AG04449 (cell line): ENCODE results near the gene CFAP92.

Experiments used
- CTCF ChIA-PET: fragments of 350-600 bp; formaldehyde crosslinking; extraction: SDS; loops from one replicate; lab custom pipeline; 2021; ENCODE audit warnings: antibody characterized with exemption; lab: Yijun Ruan, JAX
- POLR2A ChIA-PET: fragments of 400-600, 350-600 bp; formaldehyde crosslinking; extraction: SDS; loops from one replicate; lab custom pipeline; 2020; ENCODE audit warnings: antibody characterized with exemption, inconsistent platforms; lab: Yijun Ruan, JAX
- DNase-seq: peaks from one replicate; pipeline ENCODE4 v3.0.0-alpha.2; 2010; ENCODE audit warnings: low read depth, low spot score
- H3K4me3 ChIP-seq: 2 replicates; pipeline ENCODE4 v1.5.1; 2011; ENCODE audit warnings: low read depth, mild to moderate bottlenecking, control low read depth, low read length
- TF ChIP-seq, protein P1 (sequence below): IDR thresholded peaks from one replicate; pipeline ENCODE4 v1.5.1; 2011; ENCODE audit warnings: mild to moderate bottlenecking, moderate library complexity, low read length, control low read depth, inconsistent platforms; ENCODE audit not compliant: insufficient read depth; ENCODE audit errors: missing control alignments

The CFAP92 gene

DNA sequence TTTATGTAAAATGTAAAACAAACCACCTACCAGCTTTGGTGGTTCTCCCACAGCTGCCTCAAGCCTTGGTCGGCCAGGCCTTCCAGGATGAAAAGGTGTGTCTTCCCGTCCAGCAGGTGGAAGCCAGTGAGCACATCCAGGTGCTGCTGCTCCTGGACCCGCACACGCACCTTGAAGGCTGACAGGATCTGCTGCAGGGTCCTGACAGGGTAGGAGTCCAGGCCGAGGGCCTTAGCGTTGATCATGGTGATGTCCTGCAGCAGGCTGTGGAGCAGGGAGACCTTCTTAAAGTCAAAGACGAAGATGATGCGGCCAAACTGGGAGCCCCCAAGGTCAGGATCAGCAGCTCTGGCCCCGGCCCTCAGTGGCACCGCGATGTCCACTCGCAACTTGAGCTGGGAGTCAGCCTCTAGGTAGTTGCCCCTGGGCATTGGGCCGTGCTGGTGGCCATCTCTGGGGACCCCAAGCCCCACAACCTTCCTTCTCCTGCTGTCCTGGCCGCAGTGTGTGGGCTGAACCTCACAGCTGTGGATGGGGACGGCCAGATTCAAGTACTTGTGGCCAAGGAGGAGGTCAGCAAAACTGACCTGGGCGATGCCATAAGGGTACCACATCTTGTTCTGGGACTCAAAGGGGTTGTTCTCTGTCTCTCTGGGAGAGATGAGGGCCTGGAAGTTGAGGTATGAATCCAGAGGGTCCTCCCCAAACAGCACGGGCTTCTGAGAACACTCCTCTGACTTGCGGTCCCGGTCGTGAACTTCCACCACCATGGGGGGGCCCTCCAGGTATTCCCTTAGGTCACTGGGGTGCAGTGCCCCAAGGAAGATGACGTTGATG is 48.6 kb downstream of the CFAP92 start:
- DNase-seq: no peak
- ChIA-PET CTCF (no interaction called here), POLR2A (no interaction called here)
- H3K4me3 ChIP-seq: no peak overlapping the region
- TF ChIP-seq, protein P1, sequence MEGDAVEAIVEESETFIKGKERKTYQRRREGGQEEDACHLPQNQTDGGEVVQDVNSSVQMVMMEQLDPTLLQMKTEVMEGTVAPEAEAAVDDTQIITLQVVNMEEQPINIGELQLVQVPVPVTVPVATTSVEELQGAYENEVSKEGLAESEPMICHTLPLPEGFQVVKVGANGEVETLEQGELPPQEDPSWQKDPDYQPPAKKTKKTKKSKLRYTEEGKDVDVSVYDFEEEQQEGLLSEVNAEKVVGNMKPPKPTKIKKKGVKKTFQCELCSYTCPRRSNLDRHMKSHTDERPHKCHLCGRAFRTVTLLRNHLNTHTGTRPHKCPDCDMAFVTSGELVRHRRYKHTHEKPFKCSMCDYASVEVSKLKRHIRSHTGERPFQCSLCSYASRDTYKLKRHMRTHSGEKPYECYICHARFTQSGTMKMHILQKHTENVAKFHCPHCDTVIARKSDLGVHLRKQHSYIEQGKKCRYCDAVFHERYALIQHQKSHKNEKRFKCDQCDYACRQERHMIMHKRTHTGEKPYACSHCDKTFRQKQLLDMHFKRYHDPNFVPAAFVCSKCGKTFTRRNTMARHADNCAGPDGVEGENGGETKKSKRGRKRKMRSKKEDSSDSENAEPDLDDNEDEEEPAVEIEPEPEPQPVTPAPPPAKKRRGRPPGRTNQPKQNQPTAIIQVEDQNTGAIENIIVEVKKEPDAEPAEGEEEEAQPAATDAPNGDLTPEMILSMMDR: no peak

DNA sequence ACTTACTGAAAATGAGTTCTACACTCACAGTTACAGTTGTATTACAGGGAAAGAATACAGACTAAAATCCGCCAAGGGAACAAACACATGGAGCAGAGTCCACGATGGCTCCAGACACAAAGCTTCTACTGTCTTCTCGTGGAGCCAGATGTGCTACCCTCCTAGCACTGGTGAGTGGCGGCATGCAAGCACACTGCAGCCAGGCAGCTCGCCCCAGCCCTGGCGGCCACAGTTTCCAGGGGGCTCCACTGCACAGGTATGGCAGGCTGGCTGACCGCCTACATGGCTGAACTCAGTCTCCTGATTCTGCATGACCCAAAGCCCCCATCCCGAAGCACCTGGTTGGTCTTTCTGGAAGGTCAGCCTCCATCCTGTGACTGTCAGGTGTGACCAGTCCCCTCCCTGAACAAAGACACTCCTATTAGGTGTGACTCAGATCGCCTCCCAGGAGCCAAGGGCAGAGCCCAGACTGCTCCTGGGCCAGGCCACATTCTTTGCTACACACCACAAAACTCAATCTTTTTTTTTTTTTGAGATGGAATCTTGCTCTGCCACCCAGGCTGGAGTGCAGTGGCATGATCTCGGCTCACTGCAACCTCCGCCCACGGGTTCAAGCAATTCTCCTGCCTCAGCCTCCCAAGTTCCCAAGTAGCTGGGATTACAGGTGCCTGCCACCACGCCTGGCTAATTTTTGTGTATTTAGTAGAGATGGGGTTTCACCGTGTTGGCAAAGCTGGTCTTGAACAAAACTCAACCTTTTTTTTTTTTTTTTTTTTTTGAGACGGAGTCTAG is 51.5 kb downstream of the CFAP92 start:
- CTCF ChIA-PET: interaction anchor here (0.6 kb wide), 1 partner anchor 28 kb away, joined by 3 read pairs; no protein-coding TSS in a partner anchor
- POLR2A ChIA-PET: no interaction called here

DNA sequence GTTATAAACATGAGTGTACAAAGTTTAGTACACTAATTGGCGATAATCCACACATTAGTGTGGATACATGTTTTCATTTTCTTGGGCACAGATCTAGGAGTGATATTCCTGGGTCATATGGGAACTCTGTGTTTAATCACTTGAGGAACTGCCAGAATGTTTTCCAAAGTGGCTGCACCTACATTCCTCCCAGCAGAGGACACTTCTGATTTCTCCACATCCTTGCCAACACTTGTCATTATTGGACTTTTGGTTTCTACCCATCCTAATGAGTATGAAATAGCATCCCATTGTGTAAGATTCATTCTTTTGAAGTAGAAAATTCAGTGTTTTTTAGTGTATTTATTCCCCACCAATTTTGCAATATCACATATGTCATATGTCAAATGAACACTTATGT is 53.6 kb downstream of the CFAP92 start:
- ChIA-PET POLR2A (no interaction called here), CTCF (interaction anchor here (0.9 kb wide), 1 partner anchor 31 kb away, joined by 3 read pairs; no protein-coding TSS in a partner anchor)
- no peak overlapping the region for H3K4me3 ChIP-seq
- TF ChIP-seq, protein P1: no peak
- DNase-seq: no peak

More for the DNA sequence above, 51.5 kb downstream of the CFAP92 start:
- TF ChIP-seq, protein P1: no peak
- DNase-seq: no peak
- H3K4me3 ChIP-seq: no peak overlapping the region

DNA sequence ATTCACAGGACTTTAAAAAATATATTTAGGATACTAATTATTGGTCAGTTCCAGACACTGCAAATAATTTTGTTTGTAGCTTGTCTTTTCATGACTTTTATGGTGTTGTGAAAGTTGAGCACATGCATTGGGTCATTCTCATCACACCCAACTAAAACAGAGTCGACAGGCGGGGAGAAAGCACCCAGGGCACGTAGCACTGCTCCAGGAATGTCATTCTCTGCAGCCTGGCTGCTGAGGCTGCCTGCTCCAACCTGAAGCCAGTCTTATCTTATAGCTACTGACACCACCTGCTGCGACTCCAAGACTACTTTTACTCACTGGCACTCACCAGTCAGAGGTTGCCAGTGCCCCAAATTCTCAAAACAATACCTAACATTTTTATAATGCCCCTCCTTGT is 57.5 kb downstream of the CFAP92 start:
- POLR2A ChIA-PET: no interaction called here
- TF ChIP-seq, protein P1: no peak
- no peak overlapping the region for H3K4me3 ChIP-seq
- CTCF ChIA-PET: no interaction called here
- DNase-seq: no peak

DNA sequence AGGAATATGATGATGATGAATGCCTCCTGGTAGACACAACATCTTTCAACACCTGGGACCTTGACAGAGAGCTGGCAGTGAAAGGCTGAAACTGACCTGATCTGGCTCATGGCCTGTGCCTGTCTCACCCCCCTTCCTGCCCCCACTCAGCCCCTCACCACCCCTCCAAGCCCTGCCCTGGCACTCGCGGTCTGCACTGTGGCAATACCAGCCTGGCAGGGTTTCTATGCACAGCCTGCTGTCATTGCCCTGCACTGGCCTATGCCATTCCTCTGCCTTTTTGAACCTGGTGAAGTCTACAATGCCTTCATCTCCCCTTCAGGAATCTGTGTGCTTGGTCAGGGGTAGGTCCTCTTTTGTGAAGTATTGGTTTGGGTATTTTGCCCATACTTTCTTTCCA is 58.0 kb downstream of the CFAP92 start:
- DNase-seq: no peak
- H3K4me3 ChIP-seq: no peak overlapping the region
- TF ChIP-seq, protein P1: no peak
- CTCF ChIA-PET: no interaction called here
- POLR2A ChIA-PET: no interaction called here

DNA sequence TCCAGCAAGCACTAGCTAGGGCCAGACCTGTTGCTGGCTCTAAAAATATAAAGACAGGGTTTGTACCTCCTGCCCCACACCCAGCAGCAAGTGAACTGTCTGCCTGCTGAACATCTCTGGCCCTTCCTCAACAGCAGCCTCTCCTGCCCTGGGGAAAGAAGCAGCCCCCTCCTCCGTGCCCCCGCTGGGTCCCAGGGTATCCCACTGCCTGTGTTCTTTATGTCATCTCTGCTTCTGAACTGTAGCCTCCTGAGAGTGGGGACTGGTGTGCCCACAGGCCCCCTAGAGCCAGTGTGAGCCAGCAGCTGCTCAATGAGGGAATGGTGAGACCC is 60.0 kb downstream of the CFAP92 start:
- no peak overlapping the region for H3K4me3 ChIP-seq
- POLR2A ChIA-PET: no interaction called here
- CTCF ChIA-PET: no interaction called here
- TF ChIP-seq, protein P1: no peak
- DNase-seq: no peak
